ENCODE results near the gene SENP5.
A peak's percentile ranks its signal among the peaks of the same experiment; 100 is the strongest.
"Not testable (repeated sequence)": the region's sequence is repeated elsewhere in the genome, so short reads cannot be mapped to it uniquely, and the experiment has no call there.

The SENP5 gene

GRCh38 chr3:196942226-196942914 lies 74.7 kb downstream of the SENP5 start, which contains the start of gene NCBP2:
Gene NCBP2 (minus strand): TSS chr3:196942528. CDS start chr3:196942503, 25 bp downstream.
- Histone ChIP-seq H3K9me3 (ENCODE audit: control insufficient read depth, low read length) (no peaks in the 10 kb centered on the region), H3K36me3 (ENCODE audit: control insufficient read depth, insufficient read depth, low read length) (peaks cover 42% of the 10 kb centered on the region), H3K4me3 (ENCODE audit: extremely low read depth, insufficient read depth, low read length, poor library complexity, severe bottlenecking) (peak within 1 kb of the TSS; percentile 97), H3K27ac (ENCODE audit: low read depth, low read length, severe bottlenecking) (peak within 1 kb of the TSS; percentile 98), H3K4me1 (ENCODE audit: control insufficient read depth, insufficient read depth, low read length, poor library complexity, severe bottlenecking) (peaks cover 3% of the 10 kb centered on the region)
- 0% methylated on average over 73 to 77 of the region's 77 CpGs for WGBS, 2 experiments (ENCODE audit: insufficient coverage in 2 of 2)

GRCh38 chr3:196942915-196943277 lies 75.2 kb downstream of the SENP5 start:
- H3K4me3 ChIP-seq (ENCODE audit: extremely low read depth, insufficient read depth, low read length, poor library complexity, severe bottlenecking) = peak overlapping the region; percentile 97
- 0 to 1% methylated on average over 25 of the region's 25 CpGs for WGBS, 2 experiments (ENCODE audit: insufficient coverage in 2 of 2)
- H3K4me1 ChIP-seq (ENCODE audit: control insufficient read depth, insufficient read depth, low read length, poor library complexity, severe bottlenecking) = peaks cover 3% of the 10 kb centered on the region
- H3K36me3 ChIP-seq (ENCODE audit: control insufficient read depth, insufficient read depth, low read length) = peaks cover 37% of the 10 kb centered on the region
- no peaks in the 10 kb centered on the region for H3K9me3 ChIP-seq (ENCODE audit: control insufficient read depth, low read length)
- H3K27ac ChIP-seq (ENCODE audit: low read depth, low read length, severe bottlenecking) = peak overlapping the region; percentile 98

- 96 to 100% methylated on average over 8 to 10 of the region's 14 CpGs for WGBS, 2 experiments (ENCODE audit: insufficient coverage in 2 of 2)
- H3K36me3 ChIP-seq (ENCODE audit: control insufficient read depth, insufficient read depth, low read length) = peaks cover 24% of the 10 kb centered on the region
- not testable (repeated sequence) for H3K27ac ChIP-seq (ENCODE audit: low read depth, low read length, severe bottlenecking); H3K4me1 ChIP-seq (ENCODE audit: control insufficient read depth, insufficient read depth, low read length, poor library complexity, severe bottlenecking); H3K9me3 ChIP-seq (ENCODE audit: control insufficient read depth, low read length)
- H3K4me3 ChIP-seq (ENCODE audit: extremely low read depth, insufficient read depth, low read length, poor library complexity, severe bottlenecking) = peak overlapping the region; percentile 97
These were observed 76.5 kb downstream of the SENP5 start for GRCh38 chr3:196944037-196944790.

- 76 to 82% methylated on average over 5 to 9 of the region's 10 CpGs for WGBS, 2 experiments (ENCODE audit: insufficient coverage in 2 of 2)
- Histone ChIP-seq H3K4me3 (ENCODE audit: extremely low read depth, insufficient read depth, low read length, poor library complexity, severe bottlenecking) (no peak overlapping the region), H3K9me3 (ENCODE audit: control insufficient read depth, low read length) (no peaks in the 10 kb centered on the region), H3K4me1 (ENCODE audit: control insufficient read depth, insufficient read depth, low read length, poor library complexity, severe bottlenecking) (peaks cover 3% of the 10 kb centered on the region), H3K36me3 (ENCODE audit: control insufficient read depth, insufficient read depth, low read length) (peaks cover 9% of the 10 kb centered on the region), H3K27ac (ENCODE audit: low read depth, low read length, severe bottlenecking) (no peak overlapping the region)
These were observed 79.6 kb downstream of the SENP5 start for GRCh38 chr3:196947136-196947859.

- peaks cover 3% of the 10 kb centered on the region for H3K4me1 ChIP-seq (ENCODE audit: control insufficient read depth, insufficient read depth, low read length, poor library complexity, severe bottlenecking)
- 89 to 90% methylated on average over 28 of the region's 28 CpGs for WGBS, 2 experiments (ENCODE audit: insufficient coverage in 2 of 2)
- H3K4me3 ChIP-seq (ENCODE audit: extremely low read depth, insufficient read depth, low read length, poor library complexity, severe bottlenecking) = no peak overlapping the region
- no peak overlapping the region for H3K27ac ChIP-seq (ENCODE audit: low read depth, low read length, severe bottlenecking)
- H3K9me3 ChIP-seq (ENCODE audit: control insufficient read depth, low read length) = no peaks in the 10 kb centered on the region
- H3K36me3 ChIP-seq (ENCODE audit: control insufficient read depth, insufficient read depth, low read length) = peaks cover 9% of the 10 kb centered on the region
These were observed 80.2 kb downstream of the SENP5 start for GRCh38 chr3:196947860-196948441.

GRCh38 chr3:196948442-196949284 lies 80.9 kb downstream of the SENP5 start:
- no peak overlapping the region for H3K4me3 ChIP-seq (ENCODE audit: extremely low read depth, insufficient read depth, low read length, poor library complexity, severe bottlenecking)
- no peaks in the 10 kb centered on the region for H3K9me3 ChIP-seq (ENCODE audit: control insufficient read depth, low read length)
- H3K4me1 ChIP-seq (ENCODE audit: control insufficient read depth, insufficient read depth, low read length, poor library complexity, severe bottlenecking) = peaks cover under 1% of the 10 kb centered on the region
- H3K36me3 ChIP-seq (ENCODE audit: control insufficient read depth, insufficient read depth, low read length) = peaks cover 9% of the 10 kb centered on the region
- H3K27ac ChIP-seq (ENCODE audit: low read depth, low read length, severe bottlenecking) = no peak overlapping the region
- 67 to 73% methylated on average over 12 to 21 of the region's 22 CpGs for WGBS, 2 experiments (ENCODE audit: insufficient coverage in 2 of 2)

GRCh38 chr3:196949285-196949619 lies 81.5 kb downstream of the SENP5 start:
- Histone ChIP-seq H3K4me1 (ENCODE audit: control insufficient read depth, insufficient read depth, low read length, poor library complexity, severe bottlenecking) (no peaks in the 10 kb centered on the region), H3K4me3 (ENCODE audit: extremely low read depth, insufficient read depth, low read length, poor library complexity, severe bottlenecking) (no peak overlapping the region), H3K36me3 (ENCODE audit: control insufficient read depth, insufficient read depth, low read length) (peaks cover 8% of the 10 kb centered on the region), H3K9me3 (ENCODE audit: control insufficient read depth, low read length) (no peaks in the 10 kb centered on the region), H3K27ac (ENCODE audit: low read depth, low read length, severe bottlenecking) (no peak overlapping the region)
- WGBS, 2 experiments (ENCODE audit: insufficient coverage in 2 of 2) = 84 to 90% methylated on average over 6 of the region's 6 CpGs

- Histone ChIP-seq H3K4me1 (ENCODE audit: control insufficient read depth, insufficient read depth, low read length, poor library complexity, severe bottlenecking) (no peaks in the 10 kb centered on the region), H3K4me3 (ENCODE audit: extremely low read depth, insufficient read depth, low read length, poor library complexity, severe bottlenecking) (no peak overlapping the region), H3K27ac (ENCODE audit: low read depth, low read length, severe bottlenecking) (no peak overlapping the region), H3K36me3 (ENCODE audit: control insufficient read depth, insufficient read depth, low read length) (peaks cover 5% of the 10 kb centered on the region), H3K9me3 (ENCODE audit: control insufficient read depth, low read length) (no peaks in the 10 kb centered on the region)
- WGBS, 2 experiments (ENCODE audit: insufficient coverage in 2 of 2) = 85 to 95% methylated on average over 4 of the region's 6 CpGs
These were observed 82.0 kb downstream of the SENP5 start for GRCh38 chr3:196949750-196950149.

GRCh38 chr3:196951371-196951770 lies 83.7 kb downstream of the SENP5 start:
- WGBS, 2 experiments (ENCODE audit: insufficient coverage in 2 of 2) = 72 to 98% methylated on average over 2 to 3 of the region's 3 CpGs
- Histone ChIP-seq H3K4me3 (ENCODE audit: extremely low read depth, insufficient read depth, low read length, poor library complexity, severe bottlenecking) (no peak overlapping the region), H3K36me3 (ENCODE audit: control insufficient read depth, insufficient read depth, low read length) (no peaks in the 10 kb centered on the region), H3K4me1 (ENCODE audit: control insufficient read depth, insufficient read depth, low read length, poor library complexity, severe bottlenecking) (no peaks in the 10 kb centered on the region), H3K27ac (ENCODE audit: low read depth, low read length, severe bottlenecking) (no peak overlapping the region), H3K9me3 (ENCODE audit: control insufficient read depth, low read length) (no peaks in the 10 kb centered on the region)

GRCh38 chr3:196954832-196955231 lies 87.1 kb downstream of the SENP5 start:
- no peak overlapping the region for H3K4me3 ChIP-seq (ENCODE audit: extremely low read depth, insufficient read depth, low read length, poor library complexity, severe bottlenecking)
- H3K4me1 ChIP-seq (ENCODE audit: control insufficient read depth, insufficient read depth, low read length, poor library complexity, severe bottlenecking) = no peaks in the 10 kb centered on the region
- no peaks in the 10 kb centered on the region for H3K36me3 ChIP-seq (ENCODE audit: control insufficient read depth, insufficient read depth, low read length)
- no peaks in the 10 kb centered on the region for H3K9me3 ChIP-seq (ENCODE audit: control insufficient read depth, low read length)
- 62 to 73% methylated on average over 5 of the region's 7 CpGs for WGBS, 2 experiments (ENCODE audit: insufficient coverage in 2 of 2)
- no peak overlapping the region for H3K27ac ChIP-seq (ENCODE audit: low read depth, low read length, severe bottlenecking)

Data from mesodermal cell (in vitro differentiated cells).